DMS79 (cell line): ENCODE results near the gene TIE1.
A peak's percentile ranks its signal among the peaks of the same experiment; 100 is the strongest.

Experiments used
- DNase-seq: peaks from one replicate; lab custom pipeline; 2025; lab: John Stamatoyannopoulos, UW

TIE1 gene

GRCh38 chr1:43274125-43274803, 26.5 kb upstream of the TIE1 start:
- peak; percentile 35 for DNase-seq

GRCh38 chr1:43274804-43275180, 26.0 kb upstream of the TIE1 start:
- no peak for DNase-seq

- DNase-seq: no peak
These were observed 24.8 kb upstream of the TIE1 start for GRCh38 chr1:43275826-43276620.

- DNase-seq: no peak
These were observed 24.1 kb upstream of the TIE1 start for GRCh38 chr1:43276673-43277072.

GRCh38 chr1:43277116-43277876, 23.5 kb upstream of the TIE1 start:
- DNase-seq: no peak

- DNase-seq: no peak
These were observed 21.6 kb upstream of the TIE1 start for GRCh38 chr1:43279161-43279560.

- DNase-seq: no peak
These were observed 21.1 kb upstream of the TIE1 start for GRCh38 chr1:43279666-43280065.

GRCh38 chr1:43280692-43281091, 20.1 kb upstream of the TIE1 start:
- no peak for DNase-seq

- DNase-seq: no peak
These were observed 18.3 kb upstream of the TIE1 start for GRCh38 chr1:43282220-43283195.

GRCh38 chr1:43284065-43284464, 16.7 kb upstream of the TIE1 start:
- DNase-seq: no peak

GRCh38 chr1:43284546-43285110, 16.2 kb upstream of the TIE1 start:
- no peak for DNase-seq

- DNase-seq: peak; percentile 79
These were observed 15.4 kb upstream of the TIE1 start, which contains the start of gene C1orf210 for GRCh38 chr1:43285269-43285990. Gene C1orf210 (minus strand): TSS chr1:43285581. CDS start chr1:43283270, 2,311 bp downstream.

- DNase-seq: no peak
These were observed 14.7 kb upstream of the TIE1 start for GRCh38 chr1:43286115-43286514.

GRCh38 chr1:43286533-43286932, 14.2 kb upstream of the TIE1 start:
- no peak for DNase-seq

GRCh38 chr1:43288058-43288784, 12.6 kb upstream of the TIE1 start:
- no peak for DNase-seq

GRCh38 chr1:43288785-43289706, 11.7 kb upstream of the TIE1 start:
- DNase-seq: no peak

GRCh38 chr1:43292216-43292615, 8.6 kb upstream of the TIE1 start:
- DNase-seq: no peak

- no peak for DNase-seq
These were observed 8.1 kb upstream of the TIE1 start for GRCh38 chr1:43292679-43293078.

GRCh38 chr1:43293176-43293575, 7.6 kb upstream of the TIE1 start:
- DNase-seq: no peak
